Activated B cell treated with CpG ODN at 0.5 μM for 24 hours (primary cell): Measurements from ENCODE around the gene TPD52L1. TPM values are rescaled to one million over a fixed set of nuclear protein-coding genes. Genes with fewer than 3 reads are reported as not detected.
"Not testable (repeated sequence)": the region's sequence is repeated elsewhere in the genome, so short reads cannot be mapped to it uniquely, and the experiment has no call there.

Experiments
- ATAC-seq: fragments of 200-7000 bp; cut with Tn5 transposase; one replicate; pipeline ENCODE4 v1.10.0; 2021; ENCODE audit warnings: low read depth, mild to moderate bottlenecking, moderate library complexity
- CTCF ChIA-PET: fragments of 350-600 bp; sonication (Branson Sonifier 250); formaldehyde crosslinking; loops from one replicate; lab custom pipeline; 2021; ENCODE audit warnings: antibody characterized with exemption; lab: Charles Lee
- POLR2A ChIA-PET: fragments of 350-600 bp; sonication (Branson Sonifier 250); formaldehyde crosslinking; loops from one replicate; lab custom pipeline; 2021; ENCODE audit warnings: antibody characterized with exemption; lab: Charles Lee
- DNase-seq: peaks from one replicate; pipeline ENCODE4 v3.0.0; 2022
- H3K27ac Mint-ChIP-seq: one replicate; pipeline ENCODE4 v1.8.0; 2020; ENCODE audit warnings: mixed read lengths
- H3K27me3 Mint-ChIP-seq: one replicate; pipeline ENCODE4 v1.8.0; 2021; ENCODE audit warnings: mixed read lengths
- H3K36me3 Mint-ChIP-seq: one replicate; pipeline ENCODE4 v1.8.0; 2021; ENCODE audit warnings: low read depth, mixed read lengths
- H3K4me1 Mint-ChIP-seq: one replicate; pipeline ENCODE4 v1.8.0; 2021; ENCODE audit warnings: mixed read lengths
- H3K4me3 Mint-ChIP-seq: one replicate; pipeline ENCODE4 v1.8.0; 2020; ENCODE audit warnings: mild to moderate bottlenecking, mixed read lengths
- H3K9me3 Mint-ChIP-seq: one replicate; pipeline ENCODE4 v1.8.0; 2020; ENCODE audit warnings: mixed read lengths
- CTCF ChIP-seq: fragments of 200-600 bp; IDR thresholded peaks from one replicate; pipeline ENCODE4 v1.8.0; 2022; ENCODE audit warnings: antibody characterized with exemption, mild to moderate bottlenecking
- intact Hi-C: fragments of 100-400 bp; cut with micrococcal nuclease; formaldehyde crosslinking; loops from one replicate; pipeline ENCODE4 v1.15.1; 2024
- total RNA-seq: library from RNA; stranded (reverse); gene quantifications from 2 replicates; pipeline ENCODE4 v1.2.3, GENCODE V29; 2022

The TPD52L1 gene
- total RNA-seq, 1 donor from 2014 or later, result not detected

- DNase-seq, result no peak
- Mint-ChIP-seq H3K36me3 (peaks cover 72% of the 10 kb centered on the region), H3K4me3 (no peak overlapping the region), H3K27me3 (no peaks in the 10 kb centered on the region), H3K27ac (no peak overlapping the region), H3K4me1 (no peaks in the 10 kb centered on the region), H3K9me3 (no peaks in the 10 kb centered on the region)
- ChIA-PET POLR2A (no interaction called here), CTCF (no interaction called here)
- ATAC-seq, result no peak
- intact Hi-C loops, result no loop called here
- no peak for TF ChIP-seq CTCF
Observed at GRCh38 chr6:125274935-125275334, 121.4 kb downstream of the TPD52L1 start.

GRCh38 chr6:125275779-125276178 lies 122.2 kb downstream of the TPD52L1 start:
- Mint-ChIP-seq H3K9me3 (no peaks in the 10 kb centered on the region), H3K4me1 (no peaks in the 10 kb centered on the region), H3K4me3 (no peak overlapping the region), H3K36me3 (peaks cover 77% of the 10 kb centered on the region), H3K27me3 (no peaks in the 10 kb centered on the region), H3K27ac (no peak overlapping the region)
- POLR2A ChIA-PET, result no interaction called here
- CTCF ChIA-PET, result no interaction called here
- intact Hi-C loops, result no loop called here
- no peak for TF ChIP-seq CTCF
- DNase-seq, result no peak
- no peak for ATAC-seq

- ChIA-PET CTCF (no interaction called here), POLR2A (no interaction called here)
- H3K4me3 Mint-ChIP-seq, result no peak overlapping the region
- no peak for TF ChIP-seq CTCF
- ATAC-seq, result no peak
- no peaks in the 10 kb centered on the region for H3K27me3 Mint-ChIP-seq
- H3K9me3 Mint-ChIP-seq, result peaks cover 4% of the 10 kb centered on the region
- intact Hi-C loops, result no loop called here
- no peak overlapping the region for H3K27ac Mint-ChIP-seq
- H3K36me3 Mint-ChIP-seq, result peaks cover 78% of the 10 kb centered on the region
- no peaks in the 10 kb centered on the region for H3K4me1 Mint-ChIP-seq
- DNase-seq, result no peak
Observed at GRCh38 chr6:125277838-125278237, 124.3 kb downstream of the TPD52L1 start.

- H3K9me3 Mint-ChIP-seq, result peaks cover 10% of the 10 kb centered on the region
- ChIA-PET CTCF (no interaction called here), POLR2A (no interaction called here)
- H3K27me3 Mint-ChIP-seq, result no peaks in the 10 kb centered on the region
- H3K4me3 Mint-ChIP-seq, result no peak overlapping the region
- H3K36me3 Mint-ChIP-seq, result peaks cover 80% of the 10 kb centered on the region
- H3K27ac Mint-ChIP-seq, result no peak overlapping the region
- peaks cover 15% of the 10 kb centered on the region for H3K4me1 Mint-ChIP-seq
- no peak for ATAC-seq
- TF ChIP-seq CTCF, result no peak
- intact Hi-C loops, result no loop called here
- DNase-seq, result no peak
Observed at GRCh38 chr6:125279961-125280360, 126.4 kb downstream of the TPD52L1 start.

- peaks cover 14% of the 10 kb centered on the region for H3K9me3 Mint-ChIP-seq
- DNase-seq, POLR2A ChIA-PET, H3K27ac Mint-ChIP-seq, H3K27me3 Mint-ChIP-seq, H3K4me3 Mint-ChIP-seq, CTCF ChIA-PET, ATAC-seq, intact Hi-C loops: not testable (repeated sequence)
- H3K36me3 Mint-ChIP-seq, result peaks cover 80% of the 10 kb centered on the region
- peaks cover 15% of the 10 kb centered on the region for H3K4me1 Mint-ChIP-seq
Observed at GRCh38 chr6:125280370-125281035, 126.9 kb downstream of the TPD52L1 start.

GRCh38 chr6:125282470-125282869 lies 128.9 kb downstream of the TPD52L1 start:
- intact Hi-C loops, H3K4me3 Mint-ChIP-seq, POLR2A ChIA-PET, ATAC-seq, H3K27me3 Mint-ChIP-seq, H3K27ac Mint-ChIP-seq, DNase-seq: not testable (repeated sequence)
- Mint-ChIP-seq H3K36me3 (peaks cover 82% of the 10 kb centered on the region), H3K9me3 (peaks cover 17% of the 10 kb centered on the region), H3K4me1 (peaks cover 15% of the 10 kb centered on the region)
- CTCF ChIA-PET, result interaction anchor here (0.6 kb wide), 1 partner anchor 1366 kb away, joined by 3 read pairs; no protein-coding TSS in a partner anchor
